Activated CD4-positive, CD25-positive, alpha-beta regulatory T cell treated with anti-CD3 and anti-CD28 coated beads, Interleukin-2, amount 50 U/mL, for 72 hours (primary cell): ENCODE results near the gene TEX51.

Experiments
- DNase-seq: peaks from one replicate; pipeline ENCODE4 v3.0.0; 2021

TEX51 gene

DNA sequence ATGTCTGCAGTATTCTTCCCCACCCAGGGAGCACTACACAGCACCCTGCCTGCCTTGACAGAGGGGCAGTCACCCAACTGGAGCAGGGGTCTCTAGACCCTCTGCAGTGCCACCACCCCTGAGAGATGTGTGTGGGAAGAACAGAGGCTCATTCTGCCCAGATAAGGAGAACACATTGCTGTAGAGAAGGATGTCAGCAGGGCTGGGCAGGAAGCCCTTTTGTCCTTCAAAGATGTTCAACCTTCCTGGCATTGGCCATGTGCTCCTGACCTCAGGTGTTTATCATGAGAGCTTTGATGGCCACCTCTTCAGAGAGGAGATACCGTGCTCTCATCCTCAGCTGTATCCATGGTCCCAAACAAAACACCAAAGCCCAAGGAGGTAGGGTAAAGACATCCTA, 4.6 kb upstream of the TEX51 start:
- no peak for DNase-seq

DNA sequence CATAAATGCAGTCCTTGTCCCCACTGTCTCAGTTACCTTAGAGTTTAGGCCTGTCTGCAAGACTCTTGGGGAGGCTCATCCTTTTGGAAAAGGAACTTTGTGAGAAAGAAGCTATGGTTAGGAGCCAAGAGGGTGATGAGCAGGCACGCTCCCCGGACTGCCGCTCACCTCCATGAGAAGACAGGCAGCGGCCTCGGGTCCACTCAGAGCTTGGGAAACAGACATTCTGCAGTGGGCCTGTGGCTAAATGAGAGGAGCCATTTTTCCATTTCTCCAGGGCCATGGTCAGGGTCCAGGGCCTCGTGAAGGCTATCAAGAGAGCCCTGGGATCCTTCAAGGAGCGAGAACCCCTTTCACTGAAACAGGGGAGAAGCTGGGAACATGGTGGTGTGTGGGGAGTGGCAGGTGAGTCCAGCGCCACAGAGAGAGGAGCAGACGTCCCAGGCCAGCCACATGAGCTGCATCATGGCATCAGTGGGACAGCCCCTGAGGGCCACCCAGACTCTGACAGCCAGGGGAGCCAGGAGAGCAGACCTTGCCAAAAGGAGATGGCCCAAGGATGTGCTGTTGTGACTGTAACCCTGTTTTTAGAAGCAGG, 4.0 kb upstream of the TEX51 start:
- DNase-seq, result no peak

DNA sequence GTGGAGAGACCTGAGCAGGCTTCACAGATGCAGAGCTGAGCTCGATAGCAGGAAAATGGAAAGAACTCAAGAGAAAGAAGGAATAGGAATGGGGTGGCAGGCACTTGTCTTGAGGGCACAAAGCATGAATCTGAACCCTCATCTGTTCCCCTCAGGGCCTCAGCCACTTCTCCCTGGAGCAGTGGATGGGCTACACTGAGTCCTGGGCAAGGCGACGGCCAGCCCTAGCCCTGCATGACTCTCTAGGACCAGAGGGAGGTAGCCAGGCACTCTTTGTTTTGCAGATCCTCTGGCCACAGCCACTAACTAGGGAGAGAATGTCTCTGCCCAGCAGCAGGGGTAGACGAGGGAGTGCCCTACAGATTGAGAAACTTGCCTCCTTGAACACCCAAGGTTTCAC, 3.4 kb upstream of the TEX51 start:
- no peak for DNase-seq

DNA sequence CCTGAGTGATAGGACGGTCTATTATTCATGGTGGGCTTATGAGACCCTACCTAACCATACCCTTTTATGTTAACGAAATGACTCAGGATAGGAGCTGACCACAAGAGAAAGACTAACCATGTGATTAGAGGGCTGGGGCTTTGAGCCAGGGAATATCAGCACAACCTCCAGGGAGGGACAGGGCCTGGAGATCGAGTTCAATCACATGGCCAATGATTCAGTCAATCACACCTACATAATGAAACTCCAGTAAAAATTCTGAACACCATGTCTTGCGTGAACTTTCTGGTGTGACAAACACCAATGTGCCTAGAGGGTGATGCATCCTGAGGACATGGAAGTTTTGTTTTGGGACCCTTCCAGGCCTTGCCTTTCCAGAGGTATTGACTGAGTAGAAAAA, 2.2 kb upstream of the TEX51 start:
- DNase-seq, result no peak

DNA sequence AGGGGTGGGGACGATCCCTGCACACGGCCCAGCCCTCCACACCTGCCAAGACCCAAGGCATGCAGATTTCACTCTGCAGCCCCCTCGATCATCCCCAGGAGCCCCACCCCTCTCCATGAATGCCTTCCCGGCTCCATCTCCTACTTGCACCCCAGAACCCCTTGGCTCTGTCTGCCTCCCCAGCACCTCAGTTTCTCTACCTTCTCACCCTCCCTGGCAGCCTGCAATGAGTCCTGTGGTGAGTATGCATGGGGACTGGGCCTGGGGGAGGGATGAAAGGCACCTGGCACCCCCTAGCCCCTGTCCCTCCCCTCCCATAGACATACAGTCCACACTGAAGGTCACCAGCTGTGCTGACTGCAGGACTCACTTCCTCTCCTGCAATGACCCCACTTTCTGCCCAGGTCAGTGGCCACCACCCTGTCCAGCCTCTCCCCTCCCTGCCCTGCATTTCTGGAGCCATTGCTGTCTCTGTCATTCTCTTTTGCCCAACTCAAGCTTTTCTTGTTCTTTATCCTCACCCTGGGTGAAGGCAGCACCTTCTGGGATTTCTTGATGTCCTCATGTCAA, 1.0 kb downstream of the TEX51 start:
- DNase-seq, result no peak

DNA sequence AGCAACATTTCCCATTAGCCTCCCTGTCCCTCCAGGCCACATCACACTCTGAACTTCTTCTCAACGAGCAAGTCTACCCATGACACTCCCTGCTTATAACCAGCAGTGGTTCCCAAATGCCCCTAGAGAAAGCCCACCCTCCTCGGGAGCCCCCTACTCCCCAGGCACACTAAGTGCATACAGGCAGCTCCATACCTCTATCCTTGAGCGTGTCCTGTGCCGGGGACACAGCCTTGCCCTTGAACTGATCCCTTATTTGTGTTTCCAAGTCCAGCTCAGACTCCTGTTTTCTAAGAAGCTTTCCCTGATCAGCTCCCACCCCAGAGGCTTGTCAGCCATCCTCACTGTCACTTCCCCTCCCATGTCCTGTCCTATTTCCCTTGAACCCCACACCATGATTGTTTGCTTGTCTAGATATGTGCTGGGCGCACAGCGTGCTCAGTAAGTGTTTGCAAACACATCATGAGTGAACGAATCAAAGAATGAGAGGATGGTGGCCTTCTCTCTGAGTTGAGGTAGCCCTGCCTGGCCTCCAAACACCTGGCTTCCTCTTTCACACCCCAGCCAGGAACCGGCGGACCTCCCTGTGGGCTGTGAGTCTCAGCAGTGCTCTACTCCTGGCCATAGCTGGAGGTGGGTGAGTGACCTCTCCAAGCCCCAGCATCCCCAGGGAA, 2.1 kb downstream of the TEX51 start:
- no peak for DNase-seq

DNA sequence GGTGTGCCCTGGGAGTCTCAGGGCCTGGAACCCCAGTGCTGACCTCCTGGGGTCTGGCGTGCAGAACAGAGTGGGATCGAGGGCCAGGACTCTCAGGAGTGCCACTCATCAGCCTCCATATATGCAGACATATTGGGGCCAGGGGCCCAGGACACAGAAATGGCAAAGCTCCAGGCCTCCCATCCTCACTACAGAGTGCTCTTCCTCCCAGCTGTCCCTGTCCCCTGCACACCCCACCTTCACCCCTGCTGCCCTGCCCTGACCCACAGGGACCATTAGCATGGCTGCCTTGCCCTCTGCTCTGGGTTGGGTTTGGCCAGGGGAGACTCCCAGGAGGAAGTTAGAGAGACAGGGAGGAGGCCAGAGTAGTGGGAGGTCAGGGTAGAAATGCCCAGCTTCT, 2.8 kb downstream of the TEX51 start:
- DNase-seq, result no peak

DNA sequence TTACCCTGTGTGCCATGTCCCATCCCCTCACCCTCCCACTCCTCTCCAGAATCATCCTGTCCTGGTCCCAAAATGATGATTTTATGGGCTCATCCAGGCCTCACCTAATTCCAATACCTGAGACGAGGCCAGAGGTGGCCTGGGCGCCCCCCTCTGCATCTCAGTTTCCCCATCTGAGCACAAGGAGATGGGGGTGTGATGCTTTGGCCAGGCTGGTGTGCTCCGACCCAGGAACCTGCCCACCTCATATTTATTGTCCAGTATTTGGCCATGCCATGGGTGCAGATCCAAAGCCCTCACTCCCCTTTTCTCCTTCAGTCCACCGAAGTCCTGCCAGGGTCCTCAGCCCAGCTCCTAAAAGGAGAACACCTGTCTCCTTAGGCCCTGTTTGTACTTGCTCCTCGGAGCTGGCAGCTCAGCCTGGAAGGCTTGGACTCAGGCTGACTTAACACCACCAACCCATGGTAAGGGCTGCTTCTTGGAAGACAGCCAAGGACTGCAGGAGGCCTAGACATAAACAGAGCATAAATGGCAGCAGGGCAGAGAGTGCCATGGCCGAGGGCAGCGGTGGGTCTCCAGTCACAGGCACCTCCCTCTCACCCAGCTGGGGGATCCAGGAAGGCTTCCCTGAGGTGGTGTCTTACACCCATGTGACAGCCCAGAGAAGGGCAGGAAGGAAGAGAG, 3.6 kb downstream of the TEX51 start:
- DNase-seq, result no peak

DNA sequence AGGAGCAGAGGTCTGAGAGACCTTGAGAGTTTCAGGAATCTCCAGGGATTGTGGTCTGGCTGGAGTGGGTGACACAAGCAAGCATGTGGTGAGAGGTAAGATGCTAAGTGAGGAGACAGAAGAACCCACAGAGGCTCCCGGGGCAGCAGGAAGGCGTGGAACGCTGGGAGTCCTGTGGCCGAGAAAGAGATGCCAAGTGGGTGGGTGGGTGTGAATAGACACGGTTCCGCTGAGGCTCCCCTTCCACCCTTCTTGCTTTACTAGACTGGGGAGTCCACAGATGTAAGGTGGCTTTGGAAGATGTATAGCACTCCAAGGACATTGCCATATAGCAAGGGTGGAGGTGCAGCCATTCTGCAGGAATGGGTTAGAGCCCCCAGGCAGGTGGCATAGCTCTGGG, 4.2 kb downstream of the TEX51 start:
- no peak for DNase-seq

DNA sequence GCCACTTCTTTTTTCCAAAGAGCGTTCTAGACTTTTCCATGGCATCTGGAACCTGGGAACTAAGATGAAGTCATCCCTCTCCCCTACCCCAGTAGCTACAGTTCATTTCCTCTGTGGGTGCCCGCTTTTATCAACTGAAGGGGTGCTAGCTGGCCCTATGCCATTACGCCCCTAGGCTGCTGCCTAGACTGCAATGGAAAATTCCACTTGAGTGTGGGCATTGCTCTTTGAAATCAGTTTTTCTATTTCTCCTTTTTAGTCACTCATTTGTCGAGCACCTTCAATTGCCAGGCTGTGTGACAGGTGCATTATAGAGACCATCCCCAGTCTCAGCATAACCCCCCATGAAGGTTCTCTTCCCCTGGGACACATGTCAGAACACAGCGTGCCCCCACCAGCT, 7.3 kb downstream of the TEX51 start:
- no peak for DNase-seq

DNA sequence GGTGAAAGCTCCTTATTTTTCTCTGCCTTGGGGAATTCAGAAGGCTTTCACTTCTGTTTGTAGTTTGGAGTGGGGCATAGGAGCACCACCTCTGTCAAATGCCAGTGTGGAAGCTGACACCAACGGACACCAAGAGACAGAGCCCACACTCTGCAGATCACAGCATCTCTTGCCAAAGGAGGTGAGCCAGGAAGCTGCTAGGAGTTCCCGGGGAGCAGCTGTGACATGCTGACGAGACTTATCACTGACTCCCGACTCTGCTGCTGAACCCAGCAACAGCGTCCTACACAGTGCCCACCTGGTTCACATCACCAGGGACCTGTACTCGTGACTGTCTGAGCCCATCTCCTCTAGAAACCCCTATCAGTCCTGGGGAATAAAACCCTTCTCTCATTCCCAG, 8.1 kb downstream of the TEX51 start:
- DNase-seq, result no peak

DNA sequence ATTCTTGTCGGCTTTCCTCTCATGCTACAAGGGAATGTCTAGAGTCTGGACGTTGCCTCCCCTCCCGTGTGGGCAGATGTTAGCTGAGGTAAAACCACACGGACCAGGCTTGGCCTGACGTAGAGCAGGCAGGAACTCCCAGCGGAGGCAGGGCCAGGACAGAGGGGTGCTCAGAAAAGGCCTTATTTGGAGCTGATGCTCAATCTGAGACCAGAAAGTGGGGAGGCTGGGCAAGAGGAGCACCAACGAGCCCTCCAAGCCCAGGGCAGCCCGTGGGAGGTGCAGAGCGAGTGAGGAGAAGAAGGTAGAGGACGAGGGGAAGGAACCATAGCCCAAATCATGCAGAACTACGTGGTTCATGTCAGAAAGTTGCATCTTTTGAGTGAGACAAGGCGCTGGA, 9.0 kb downstream of the TEX51 start:
- DNase-seq, result no peak

DNA sequence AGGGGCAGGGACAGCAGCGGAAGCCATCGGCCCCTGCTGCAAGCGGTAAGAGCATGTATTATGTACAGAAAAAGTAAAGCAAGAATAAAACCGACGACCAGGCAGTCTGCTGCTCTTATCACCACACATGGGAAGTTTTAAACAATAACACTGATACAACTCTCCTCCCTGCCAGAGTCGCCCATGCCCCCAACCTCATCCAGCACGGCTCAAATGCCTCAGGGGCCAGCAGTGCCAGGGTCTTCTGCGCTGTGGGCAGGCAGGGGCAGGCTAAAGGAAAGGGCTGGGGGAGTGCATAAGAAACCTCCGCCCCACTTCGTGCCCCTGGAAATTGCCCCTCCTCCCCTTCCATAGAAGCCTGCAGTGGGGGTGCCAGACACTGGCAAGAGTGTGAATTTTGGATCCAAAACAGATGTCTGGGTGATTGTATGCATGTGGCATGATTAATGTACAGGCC, 10.1 kb downstream of the TEX51 start:
- DNase-seq, result no peak

DNA sequence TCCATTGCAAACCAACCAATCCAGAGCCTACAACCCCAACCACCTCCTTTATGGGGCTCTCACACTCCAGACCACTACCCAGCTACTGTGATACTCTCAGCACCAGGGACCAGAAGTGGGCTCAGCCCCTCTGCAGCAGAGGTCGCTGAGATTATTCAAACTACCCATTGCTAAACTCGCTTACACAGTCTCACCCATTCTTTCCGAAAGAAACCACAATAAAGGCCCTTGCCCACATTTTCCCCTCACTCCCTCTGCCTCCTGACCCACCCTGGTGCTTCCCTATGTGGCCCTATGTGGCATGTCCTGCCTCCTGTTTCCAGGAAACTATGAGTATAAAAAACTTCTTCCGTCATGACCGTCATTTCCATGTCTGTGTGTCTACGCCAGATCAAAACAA, 10.7 kb downstream of the TEX51 start:
- no peak for DNase-seq

DNA sequence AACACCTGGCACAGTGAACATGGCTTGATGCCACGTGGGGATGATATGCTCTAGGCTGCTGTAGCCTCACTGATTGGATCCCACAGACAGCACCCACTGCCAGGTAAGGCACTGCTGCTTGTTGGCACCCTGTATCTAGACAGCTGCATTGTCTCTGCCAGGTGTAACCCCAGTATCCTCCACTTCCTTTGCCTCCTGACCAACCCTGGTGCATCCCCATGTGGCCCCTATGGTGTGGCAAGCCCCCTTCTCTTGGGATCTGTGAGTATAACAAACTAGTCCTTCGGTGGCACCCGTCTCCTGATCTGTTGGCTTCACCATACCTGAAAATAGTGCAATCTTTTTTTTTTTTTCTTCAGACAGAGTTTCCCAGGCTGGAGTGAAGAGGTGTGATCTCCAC, 11.1 kb downstream of the TEX51 start:
- no peak for DNase-seq

DNA sequence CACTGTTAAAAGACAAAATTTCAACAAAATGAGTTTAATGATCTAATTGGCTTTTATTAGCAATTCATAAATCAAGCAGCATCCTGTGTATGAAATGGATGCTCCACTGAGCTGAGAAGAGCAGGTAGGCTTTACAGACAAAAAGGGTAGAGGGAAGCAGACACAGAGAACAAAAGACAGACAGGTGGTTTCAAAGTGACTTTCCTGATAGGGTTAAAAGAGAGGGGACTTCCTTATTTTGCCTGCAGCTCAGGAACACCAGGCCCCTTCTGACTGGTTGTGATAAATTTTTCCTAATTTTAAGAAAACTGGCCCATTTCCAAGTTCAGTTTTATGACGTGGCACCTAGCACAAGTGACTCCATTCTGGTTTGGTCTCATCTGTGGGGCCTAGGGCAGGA, 11.9 kb downstream of the TEX51 start:
- DNase-seq, result no peak

DNA sequence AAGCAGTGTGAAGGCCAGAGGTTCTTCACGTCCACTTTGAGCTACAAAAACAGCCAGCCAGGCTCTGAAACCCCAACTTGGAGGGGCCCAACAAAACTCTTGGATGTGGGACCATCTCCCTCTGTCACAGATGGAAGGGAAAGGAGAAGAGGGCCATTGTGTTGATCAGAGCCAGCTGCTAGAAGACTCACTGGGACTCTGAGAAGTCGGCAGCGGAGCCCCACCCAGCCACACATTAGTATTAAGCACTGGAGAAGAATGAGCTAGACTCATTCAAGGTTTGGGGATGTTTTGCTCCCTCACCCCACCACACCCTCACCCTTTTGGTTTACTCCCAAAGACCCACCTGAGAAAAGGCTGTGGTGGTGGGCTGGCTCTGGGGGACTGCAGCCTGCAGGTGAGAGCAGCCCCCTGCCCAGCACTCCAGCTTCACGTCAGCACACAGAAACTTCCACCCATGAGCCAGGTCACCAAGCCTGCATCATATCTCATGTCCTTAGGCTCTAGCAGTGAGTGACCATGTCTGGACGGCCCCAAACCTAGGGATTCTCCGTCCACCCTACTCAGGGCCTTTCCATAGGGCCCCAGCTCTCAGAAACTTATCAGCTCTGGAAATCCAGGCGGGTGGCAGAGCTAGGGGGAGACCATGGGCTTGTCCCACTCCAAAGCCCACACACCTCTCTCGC, 12.6 kb downstream of the TEX51 start:
- DNase-seq, result no peak

DNA sequence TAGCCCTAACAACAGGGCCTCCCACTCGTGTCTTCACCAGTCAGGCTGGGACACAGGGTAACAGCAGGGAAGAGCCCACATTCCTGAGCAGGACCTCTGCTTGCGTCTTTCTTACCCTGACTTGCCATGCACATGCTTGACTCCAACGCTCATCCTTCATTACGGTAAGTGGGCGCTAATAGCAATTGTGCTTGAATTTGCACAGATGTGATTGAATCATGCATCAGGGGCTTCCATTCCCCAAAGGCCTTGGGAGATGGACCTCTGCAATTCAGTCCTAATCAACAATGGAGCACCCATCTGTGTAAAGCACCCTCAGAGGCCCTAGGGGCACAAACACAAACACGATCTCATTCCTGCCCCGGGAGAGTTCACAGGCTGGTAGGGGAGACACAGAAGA, 13.5 kb downstream of the TEX51 start:
- DNase-seq, result no peak

DNA sequence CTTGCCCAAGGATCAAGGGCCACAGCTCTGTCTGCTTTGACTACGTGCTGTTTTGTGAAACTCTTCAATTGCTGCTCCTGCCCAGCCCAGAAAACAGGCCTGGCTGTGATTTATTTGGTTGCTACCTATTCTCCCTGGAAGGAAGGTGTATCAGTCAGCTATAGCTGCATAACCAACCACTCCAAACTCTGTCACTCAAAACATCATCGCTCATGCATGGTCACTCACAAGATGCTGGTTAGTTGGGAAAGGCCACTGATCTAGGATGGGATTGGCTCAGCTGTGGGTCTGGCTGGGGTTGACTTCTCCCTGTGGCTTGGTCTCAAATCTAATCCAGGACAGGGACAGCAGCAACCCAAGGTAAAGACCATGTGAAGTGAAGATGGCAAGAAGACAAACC, 14.6 kb downstream of the TEX51 start:
- no peak for DNase-seq

DNA sequence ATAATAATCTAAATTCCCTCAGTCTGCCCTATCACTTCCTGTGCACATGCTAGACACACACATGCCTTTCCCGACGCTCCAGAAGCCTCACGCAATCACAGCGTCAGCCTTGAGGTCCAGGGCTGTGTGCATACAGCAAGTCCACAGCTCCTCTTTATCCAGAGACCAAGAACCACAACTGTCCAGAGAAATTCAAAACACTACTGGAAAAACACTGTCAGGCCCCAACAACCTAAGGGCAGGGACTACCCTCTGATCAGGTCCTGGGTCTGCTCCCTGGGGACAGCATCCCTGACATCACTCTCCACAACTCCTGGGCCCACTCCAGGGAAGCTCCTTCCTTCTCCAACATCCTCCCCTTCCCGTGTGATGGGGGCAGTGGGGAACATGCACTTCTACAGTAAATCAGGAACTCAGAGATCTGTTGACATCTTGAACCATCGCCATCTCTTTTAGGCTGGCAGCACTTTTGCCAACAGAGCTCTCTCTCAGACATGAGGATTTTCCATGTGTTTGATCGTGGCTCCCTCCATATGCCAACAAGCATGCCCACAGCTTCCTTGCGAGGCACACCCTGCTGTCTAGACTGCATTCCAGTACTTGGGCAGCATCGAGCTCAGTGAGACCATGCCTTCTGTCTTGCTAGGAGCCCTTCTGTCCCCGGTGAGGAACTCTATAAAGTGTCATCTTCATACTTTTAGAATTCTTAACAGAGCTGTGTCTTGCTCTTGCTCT, 15.4 kb downstream of the TEX51 start:
- DNase-seq, result no peak

DNA sequence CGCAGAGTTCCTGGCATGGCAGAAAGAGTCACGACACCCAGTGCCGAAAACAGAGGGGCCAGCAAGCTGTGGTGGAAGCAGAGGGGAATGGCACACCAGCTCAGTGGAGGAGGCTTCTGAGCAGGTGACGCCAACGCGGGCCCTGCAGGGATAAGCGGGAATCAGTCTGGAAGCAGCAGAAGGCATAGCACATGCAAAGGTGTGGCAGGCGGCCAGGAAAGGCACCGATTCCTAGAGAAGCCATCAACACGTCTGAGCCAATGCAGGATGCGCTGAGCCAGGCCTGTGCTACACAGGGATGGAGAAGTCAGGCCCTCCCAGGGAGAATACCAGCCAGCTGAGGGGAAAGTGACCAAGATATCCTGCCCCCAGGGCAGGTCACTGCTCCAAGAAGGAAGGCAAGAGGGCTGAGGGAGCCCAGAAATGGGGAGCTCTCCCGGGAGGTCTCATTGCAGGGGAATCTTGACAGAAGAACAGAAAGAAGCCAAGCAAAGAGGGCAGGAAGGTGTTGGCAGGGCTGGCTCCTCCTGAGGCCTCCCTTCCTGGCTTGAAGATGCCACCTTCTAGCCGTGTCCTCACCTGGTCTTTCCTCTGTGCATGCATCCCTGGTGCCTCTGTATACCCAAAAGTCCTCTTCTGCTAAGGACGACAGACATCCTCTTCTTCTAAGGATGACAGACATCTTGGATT, 16.3 kb downstream of the TEX51 start:
- DNase-seq, result no peak

DNA sequence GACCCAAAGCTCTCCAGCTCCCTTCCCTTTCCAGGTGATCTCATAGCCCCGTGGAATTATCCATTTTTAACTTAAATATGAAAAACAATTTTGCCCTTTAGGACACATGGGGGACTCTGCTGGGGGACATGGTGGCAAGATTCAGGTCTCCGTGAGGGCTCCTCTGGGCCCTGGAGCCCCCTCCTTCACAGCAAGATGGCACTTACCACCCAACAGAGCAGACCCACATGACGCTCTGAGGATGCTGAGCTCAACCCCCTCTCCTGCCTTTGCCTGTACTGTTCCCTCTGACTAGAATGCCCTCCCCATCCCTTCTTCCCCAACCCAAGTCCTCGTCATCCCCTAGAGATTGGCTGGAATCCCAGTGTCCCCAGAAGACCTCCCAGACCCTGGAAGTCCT, 17.2 kb downstream of the TEX51 start:
- no peak for DNase-seq
